ENCODE results near the gene KIAA1217. TPM values are rescaled to one million over a fixed set of nuclear protein-coding genes. Genes with fewer than 3 reads are reported as not detected.

The KIAA1217 gene
- total RNA-seq, 1 experiment from 2014 or later, result 18.6 TPM

DNA sequence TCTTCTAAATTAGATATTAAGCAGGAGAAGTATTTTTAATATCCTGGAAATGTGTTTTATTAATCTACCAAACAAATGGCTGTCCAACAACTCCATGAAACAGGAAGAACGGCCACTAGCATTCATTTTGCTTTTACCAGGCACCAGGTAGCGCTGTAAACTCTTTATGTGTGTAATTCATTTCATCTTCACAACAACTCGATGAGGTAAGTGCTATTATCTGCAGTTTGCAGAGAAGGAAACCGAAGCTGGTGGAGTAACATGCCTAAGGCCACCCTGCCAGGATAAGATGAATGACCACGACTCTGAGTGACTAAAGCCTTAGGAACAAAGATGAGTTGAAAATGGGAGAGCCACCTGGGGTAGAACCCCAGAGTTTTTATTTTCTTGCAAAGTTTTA lies 101.2 kb downstream of the KIAA1217 start:
- Histone ChIP-seq H3K18ac (ENCODE audit: insufficient read length, low read depth, low read length) (no peak overlapping the region), H3K79me1 (ENCODE audit: insufficient read depth, low read depth, low read length, poor library complexity, severe bottlenecking) (no peaks in the 10 kb centered on the region), H3K27ac (ENCODE audit: insufficient read length, low read depth, low read length) (no peak overlapping the region), H3K4me1 (ENCODE audit: insufficient read depth, low read length) (no peaks in the 10 kb centered on the region), H3K79me2 (ENCODE audit: insufficient read depth, low read length) (no peaks in the 10 kb centered on the region), H2BK15ac (ENCODE audit: low read depth, low read length) (no peak overlapping the region), H2AK5ac (ENCODE audit: insufficient read length, low read length) (no peak overlapping the region), H3K4me2 (ENCODE audit: insufficient read depth, insufficient read length, low read length) (no peak overlapping the region), H3K9me3 (ENCODE audit: control insufficient read depth, low read depth, low read length) (no peaks in the 10 kb centered on the region), H3K14ac (ENCODE audit: insufficient read depth, low read length) (no peak overlapping the region), H4K91ac (ENCODE audit: insufficient read length, low read depth, low read length) (no peak overlapping the region), H4K5ac (ENCODE audit: insufficient read length, low read depth, low read length) (no peak overlapping the region), H3K4ac (ENCODE audit: low read depth, low read length) (no peak overlapping the region), H3K9ac (ENCODE audit: extremely low read depth, insufficient read length, low read length) (no peak overlapping the region), H3K56ac (ENCODE audit: insufficient read length, low read depth, low read length) (no peak overlapping the region), H2BK5ac (ENCODE audit: insufficient read length, low read length) (no peak overlapping the region), H2AFZ (ENCODE audit: low read length) (no peak overlapping the region), H3K27me3 (ENCODE audit: insufficient read depth, low read length) (no peaks in the 10 kb centered on the region), H3K23me2 (ENCODE audit: insufficient read length, low read depth, low read length, poor library complexity, severe bottlenecking) (no peaks in the 10 kb centered on the region), H4K8ac (replicated peaks; ENCODE audit: insufficient read length, low read depth, low read length) (no peak overlapping the region), H3K23ac (ENCODE audit: insufficient read length, low read depth, low read length) (no peak overlapping the region), H3T11ph (ENCODE audit: low read length) (no peak overlapping the region), H4K20me1 (ENCODE audit: control insufficient read depth, insufficient read depth, insufficient read length) (no peaks in the 10 kb centered on the region), H2BK120ac (ENCODE audit: low read depth, low read length, poor library complexity, severe bottlenecking) (no peak overlapping the region), H2BK20ac (ENCODE audit: low read depth, low read length, poor library complexity, severe bottlenecking) (no peak overlapping the region), H2BK12ac (ENCODE audit: insufficient read length, low read depth, low read length) (no peak overlapping the region)
- no CpG with 5 or more reads among the region's 5 CpGs for WGBS (ENCODE audit: extremely low coverage, insufficient read length, low lambda C conversion rate)
- peaks cover 26 to 33% of the 10 kb centered on the region in 2 experiments for H3K4me1 Mint-ChIP-seq
- H3K36me3 Mint-ChIP-seq (ENCODE audit: insufficient read depth in 1 of 3, low read depth in 3 of 3), result peaks cover 0 to 4% (median 0%) of the 10 kb centered on the region in 3 experiments; a peak in 3 of 7 replicates
- no peak for DNase-seq
- H3K4me3 Mint-ChIP-seq, result no peak overlapping the region
- TF ChIP-seq, protein P1, sequence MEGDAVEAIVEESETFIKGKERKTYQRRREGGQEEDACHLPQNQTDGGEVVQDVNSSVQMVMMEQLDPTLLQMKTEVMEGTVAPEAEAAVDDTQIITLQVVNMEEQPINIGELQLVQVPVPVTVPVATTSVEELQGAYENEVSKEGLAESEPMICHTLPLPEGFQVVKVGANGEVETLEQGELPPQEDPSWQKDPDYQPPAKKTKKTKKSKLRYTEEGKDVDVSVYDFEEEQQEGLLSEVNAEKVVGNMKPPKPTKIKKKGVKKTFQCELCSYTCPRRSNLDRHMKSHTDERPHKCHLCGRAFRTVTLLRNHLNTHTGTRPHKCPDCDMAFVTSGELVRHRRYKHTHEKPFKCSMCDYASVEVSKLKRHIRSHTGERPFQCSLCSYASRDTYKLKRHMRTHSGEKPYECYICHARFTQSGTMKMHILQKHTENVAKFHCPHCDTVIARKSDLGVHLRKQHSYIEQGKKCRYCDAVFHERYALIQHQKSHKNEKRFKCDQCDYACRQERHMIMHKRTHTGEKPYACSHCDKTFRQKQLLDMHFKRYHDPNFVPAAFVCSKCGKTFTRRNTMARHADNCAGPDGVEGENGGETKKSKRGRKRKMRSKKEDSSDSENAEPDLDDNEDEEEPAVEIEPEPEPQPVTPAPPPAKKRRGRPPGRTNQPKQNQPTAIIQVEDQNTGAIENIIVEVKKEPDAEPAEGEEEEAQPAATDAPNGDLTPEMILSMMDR (conservative IDR thresholded peaks at IDR 0.05), result no peak
- no peak overlapping the region for H3K27ac Mint-ChIP-seq
- no peaks in the 10 kb centered on the region for H3K9me3 Mint-ChIP-seq
- no peaks in the 10 kb centered on the region for H3K27me3 Mint-ChIP-seq (ENCODE audit: low read depth)

All from H9 (cell line).